Vagina (tissue), 2 donors: ENCODE results near the gene SUMO2.

ENCODE experiments used
- POLR2A ChIP-seq, 2 donors: fragments of 450-650 bp; IDR thresholded peaks; one replicate each; pipeline ENCODE4 v1.6.1; 2017; ENCODE audit warnings: antibody characterized with exemption in 2 of 2, mild to moderate bottlenecking in 2 of 2, moderate library complexity in 2 of 2
- POLR2AphosphoS5 ChIP-seq, 2 donors: sonication (generic); formaldehyde crosslinking; IDR thresholded peaks; one replicate each; pipeline ENCODE4 v1.9.0; 2017; ENCODE audit warnings: antibody characterized with exemption in 2 of 2, mild to moderate bottlenecking in 2 of 2, low read depth in 1 of 2; ENCODE audit not compliant: insufficient read depth in 1 of 2
- TF ChIP-seq, protein P1 (sequence below), 3 experiments: fragments of 450-650 bp in 2 of 3; fragments of 200-600 bp in 1 of 3; sonication (generic) in 1 of 3; IDR thresholded peaks; one replicate each; pipeline ENCODE4 v1.5.1; 2017 to 2019; ENCODE audit warnings: antibody characterized with exemption in 3 of 3, mild to moderate bottlenecking in 2 of 3, moderate library complexity in 2 of 3

DNA sequence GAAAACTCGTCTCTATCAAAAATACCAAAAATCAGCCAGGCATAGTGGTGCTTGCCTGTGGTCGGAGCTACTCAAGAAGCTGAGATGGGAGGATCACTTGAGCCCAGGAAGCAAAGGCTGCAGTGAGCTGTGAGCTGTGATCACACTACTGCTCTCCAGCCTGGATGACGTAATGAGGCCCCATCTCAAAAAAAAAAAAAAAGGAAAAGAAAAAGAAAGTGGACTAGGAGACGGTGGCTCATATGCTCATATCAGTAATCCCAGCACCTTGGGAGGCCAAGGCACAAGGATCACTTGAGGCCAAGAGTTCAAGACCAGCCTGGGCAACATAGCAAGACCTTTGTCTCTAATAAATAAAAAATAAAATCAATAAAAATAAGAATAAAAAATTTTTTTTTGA, 8.8 kb upstream of the SUMO2 start:
- TF ChIP-seq, protein P1, sequence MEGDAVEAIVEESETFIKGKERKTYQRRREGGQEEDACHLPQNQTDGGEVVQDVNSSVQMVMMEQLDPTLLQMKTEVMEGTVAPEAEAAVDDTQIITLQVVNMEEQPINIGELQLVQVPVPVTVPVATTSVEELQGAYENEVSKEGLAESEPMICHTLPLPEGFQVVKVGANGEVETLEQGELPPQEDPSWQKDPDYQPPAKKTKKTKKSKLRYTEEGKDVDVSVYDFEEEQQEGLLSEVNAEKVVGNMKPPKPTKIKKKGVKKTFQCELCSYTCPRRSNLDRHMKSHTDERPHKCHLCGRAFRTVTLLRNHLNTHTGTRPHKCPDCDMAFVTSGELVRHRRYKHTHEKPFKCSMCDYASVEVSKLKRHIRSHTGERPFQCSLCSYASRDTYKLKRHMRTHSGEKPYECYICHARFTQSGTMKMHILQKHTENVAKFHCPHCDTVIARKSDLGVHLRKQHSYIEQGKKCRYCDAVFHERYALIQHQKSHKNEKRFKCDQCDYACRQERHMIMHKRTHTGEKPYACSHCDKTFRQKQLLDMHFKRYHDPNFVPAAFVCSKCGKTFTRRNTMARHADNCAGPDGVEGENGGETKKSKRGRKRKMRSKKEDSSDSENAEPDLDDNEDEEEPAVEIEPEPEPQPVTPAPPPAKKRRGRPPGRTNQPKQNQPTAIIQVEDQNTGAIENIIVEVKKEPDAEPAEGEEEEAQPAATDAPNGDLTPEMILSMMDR (IDR thresholded peaks at IDR 0.05), result no peak
- TF ChIP-seq POLR2A (IDR thresholded peaks at IDR 0.05) (no peak), POLR2AphosphoS5 (IDR thresholded peaks at IDR 0.05; ENCODE audit: insufficient read depth in 1 of 2, low read depth in 1 of 2) (no peak)
